Measurements from ENCODE around the gene HK3. TPM values are rescaled to one million over a fixed set of nuclear protein-coding genes. Genes with fewer than 3 reads are reported as not detected.

Gene HK3
- polyA plus RNA-seq, 2 of the 4 experiments (the other 2 are of a cell fraction), result 0.04 to 0.12 TPM

DNA sequence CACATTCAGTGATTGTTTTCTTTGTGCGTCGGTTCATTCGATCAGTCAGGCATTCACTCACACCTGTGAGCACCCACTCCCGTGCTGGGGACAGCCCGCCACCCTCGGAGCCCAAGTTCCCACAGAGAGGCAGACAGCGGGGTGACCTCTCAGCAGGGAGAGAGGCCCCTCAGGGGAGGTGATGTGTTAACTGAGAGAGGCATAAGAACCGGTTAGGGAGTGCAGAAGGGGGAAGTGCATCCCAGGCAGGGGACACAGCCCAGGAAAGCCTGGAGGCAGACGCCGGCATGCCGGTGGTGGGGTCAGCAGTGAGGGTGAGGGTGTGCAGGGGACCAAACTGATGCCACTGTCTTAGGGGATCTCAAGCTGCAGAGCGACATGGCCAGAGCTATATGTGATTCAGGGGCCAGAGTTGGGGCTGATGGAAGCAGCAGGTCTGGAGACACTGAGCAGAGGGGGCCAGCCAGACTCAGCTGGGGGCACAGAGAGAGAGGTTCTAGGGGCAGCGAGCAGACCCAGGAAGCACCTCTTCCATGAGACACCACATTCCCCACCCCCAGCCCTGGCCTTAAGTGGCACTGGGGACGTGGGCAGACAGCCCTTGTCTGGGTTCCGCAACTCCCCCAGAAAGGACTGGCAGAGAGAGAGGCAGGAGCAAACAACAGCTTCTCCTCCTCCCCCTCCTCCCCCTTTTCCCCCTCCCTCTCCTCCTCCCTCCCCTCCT lies 35.9 kb downstream of the HK3 start:
- Histone ChIP-seq H3K4me1 (no peaks in the 10 kb centered on the region), H3K27ac (no peak overlapping the region), H3K9me3 (no peaks in the 10 kb centered on the region), H3K4me3 (no peak overlapping the region), H3K4me2 (no peak overlapping the region)
- no peak for FAIRE-seq
- TF ChIP-seq RARB (CRISPR knock-in tag; IDR thresholded peaks at IDR 0.05) (no peak), RFX5 (IDR thresholded peaks at IDR 0.05) (no peak), ZNF302 (CRISPR knock-in tag; IDR thresholded peaks at IDR 0.05) (no peak), RCOR1 (IDR thresholded peaks at IDR 0.05; ENCODE audit: low read depth, low read length) (no peak), CBX8 (IDR thresholded peaks at IDR 0.05) (no peak), HOXA7 (CRISPR knock-in tag; IDR thresholded peaks at IDR 0.05) (no peak), JUNB (IDR thresholded peaks at IDR 0.05) (no peak), BHLHE40 (IDR thresholded peaks at IDR 0.05; ENCODE audit: low read depth, low read length) (no peak), CEBPB (IDR thresholded peaks at IDR 0.05) (no peak), RAD21 (conservative IDR thresholded peaks at IDR 0.05 in 1 of 2, IDR thresholded peaks at IDR 0.05 in 1 of 2) (no peak)
- TF ChIP-seq, protein P1, sequence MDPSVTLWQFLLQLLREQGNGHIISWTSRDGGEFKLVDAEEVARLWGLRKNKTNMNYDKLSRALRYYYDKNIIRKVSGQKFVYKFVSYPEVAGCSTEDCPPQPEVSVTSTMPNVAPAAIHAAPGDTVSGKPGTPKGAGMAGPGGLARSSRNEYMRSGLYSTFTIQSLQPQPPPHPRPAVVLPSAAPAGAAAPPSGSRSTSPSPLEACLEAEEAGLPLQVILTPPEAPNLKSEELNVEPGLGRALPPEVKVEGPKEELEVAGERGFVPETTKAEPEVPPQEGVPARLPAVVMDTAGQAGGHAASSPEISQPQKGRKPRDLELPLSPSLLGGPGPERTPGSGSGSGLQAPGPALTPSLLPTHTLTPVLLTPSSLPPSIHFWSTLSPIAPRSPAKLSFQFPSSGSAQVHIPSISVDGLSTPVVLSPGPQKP (IDR thresholded peaks at IDR 0.05; ENCODE audit: low read depth, low read length), result no peak
- TF ChIP-seq, protein P2, sequence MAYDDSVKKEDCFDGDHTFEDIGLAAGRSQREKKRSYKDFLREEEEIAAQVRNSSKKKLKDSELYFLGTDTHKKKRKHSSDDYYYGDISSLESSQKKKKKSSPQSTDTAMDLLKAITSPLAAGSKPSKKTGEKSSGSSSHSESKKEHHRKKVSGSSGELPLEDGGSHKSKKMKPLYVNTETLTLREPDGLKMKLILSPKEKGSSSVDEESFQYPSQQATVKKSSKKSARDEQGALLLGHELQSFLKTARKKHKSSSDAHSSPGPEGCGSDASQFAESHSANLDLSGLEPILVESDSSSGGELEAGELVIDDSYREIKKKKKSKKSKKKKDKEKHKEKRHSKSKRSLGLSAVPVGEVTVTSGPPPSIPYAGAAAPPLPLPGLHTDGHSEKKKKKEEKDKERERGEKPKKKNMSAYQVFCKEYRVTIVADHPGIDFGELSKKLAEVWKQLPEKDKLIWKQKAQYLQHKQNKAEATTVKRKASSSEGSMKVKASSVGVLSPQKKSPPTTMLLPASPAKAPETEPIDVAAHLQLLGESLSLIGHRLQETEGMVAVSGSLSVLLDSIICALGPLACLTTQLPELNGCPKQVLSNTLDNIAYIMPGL (CRISPR knock-in tag; IDR thresholded peaks at IDR 0.05; ENCODE audit: borderline replicate concordance), result no peak
- TF ChIP-seq, protein P3, sequence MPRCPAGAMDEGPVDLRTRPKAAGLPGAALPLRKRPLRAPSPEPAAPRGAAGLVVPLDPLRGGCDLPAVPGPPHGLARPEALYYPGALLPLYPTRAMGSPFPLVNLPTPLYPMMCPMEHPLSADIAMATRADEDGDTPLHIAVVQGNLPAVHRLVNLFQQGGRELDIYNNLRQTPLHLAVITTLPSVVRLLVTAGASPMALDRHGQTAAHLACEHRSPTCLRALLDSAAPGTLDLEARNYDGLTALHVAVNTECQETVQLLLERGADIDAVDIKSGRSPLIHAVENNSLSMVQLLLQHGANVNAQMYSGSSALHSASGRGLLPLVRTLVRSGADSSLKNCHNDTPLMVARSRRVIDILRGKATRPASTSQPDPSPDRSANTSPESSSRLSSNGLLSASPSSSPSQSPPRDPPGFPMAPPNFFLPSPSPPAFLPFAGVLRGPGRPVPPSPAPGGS (IDR thresholded peaks at IDR 0.05), result no peak
- POLR2A ChIA-PET, result no interaction called here
- DNase-seq (ENCODE audit: low read depth in 1 of 2, low spot score in 1 of 2), result no peak
- peak in 1 of 2 experiments; percentile 24; a peak in 3 of 6 replicates for ATAC-seq
- CTCF ChIA-PET, result interaction anchor here (0.5 to 1.7 kb wide), 2 partner anchors 202 to 944 kb away, joined by 3 to 9 read pairs; no protein-coding TSS in a partner anchor
- 50% methylated on average over 15 of the region's 15 CpGs for WGBS (ENCODE audit: missing lambda C conversion rate)

DNA sequence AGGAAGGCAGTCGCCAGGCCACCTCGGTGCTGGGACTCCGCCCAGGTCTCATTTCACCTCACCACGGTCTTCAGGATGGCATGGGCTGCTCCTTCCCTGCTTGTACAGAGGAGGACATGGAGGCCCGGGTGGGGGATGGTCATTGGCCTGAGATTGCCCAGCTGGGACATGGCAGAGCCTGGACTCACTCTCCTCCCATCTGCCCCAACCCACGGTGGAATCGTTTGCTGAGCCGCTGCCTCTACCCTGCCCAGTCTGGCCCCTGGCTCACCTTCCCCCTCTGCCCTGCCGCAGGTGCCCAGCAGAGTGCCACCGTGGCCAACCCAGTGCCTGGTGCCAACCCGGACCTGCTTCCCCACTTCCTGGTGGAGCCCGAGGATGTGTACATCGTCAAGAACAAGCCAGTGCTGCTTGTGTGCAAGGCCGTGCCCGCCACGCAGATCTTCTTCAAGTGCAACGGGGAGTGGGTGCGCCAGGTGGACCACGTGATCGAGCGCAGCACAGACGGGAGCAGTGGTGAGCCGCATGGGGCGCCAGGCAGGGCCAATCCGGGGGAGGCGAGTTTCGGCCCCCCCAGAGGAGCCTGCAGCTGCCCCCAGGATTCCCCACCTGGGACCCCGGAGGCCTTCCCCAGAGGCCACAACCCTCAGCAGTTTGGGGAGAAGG lies 36.7 kb downstream of the HK3 start:
- no peaks in the 10 kb centered on the region for H3K9me3 ChIP-seq
- H3K4me1 ChIP-seq, result no peaks in the 10 kb centered on the region
- CTCF ChIA-PET, result interaction anchor here (0.5 kb wide), 1 partner anchor 943 kb away, joined by 3 read pairs; no protein-coding TSS in a partner anchor
- FAIRE-seq (no peak), ATAC-seq (peak in 1 of 2 experiments; percentile 8; a peak in 1 of 6 replicates), DNase-seq (ENCODE audit: low read depth in 1 of 2, low spot score in 1 of 2) (no peak)
- H3K4me3 ChIP-seq, result no peak overlapping the region
- no peak overlapping the region for H3K4me2 ChIP-seq
- H3K27ac ChIP-seq, result no peak overlapping the region
- WGBS (ENCODE audit: missing lambda C conversion rate), result 46% methylated on average over 16 of the region's 28 CpGs
- POLR2A ChIA-PET, result no interaction called here
- TF ChIP-seq NFE2L2 (conservative IDR thresholded peaks at IDR 0.05; ENCODE audit: low read length) (no peak), RAD21 (conservative IDR thresholded peaks at IDR 0.05 in 1 of 2, IDR thresholded peaks at IDR 0.05 in 1 of 2) (no peak), TFCP2L1 (CRISPR knock-in tag; IDR thresholded peaks at IDR 0.05) (no peak), RARB (CRISPR knock-in tag; IDR thresholded peaks at IDR 0.05) (no peak), KDM1A (IDR thresholded peaks at IDR 0.05; ENCODE audit: low read depth) (no peak), HOXB5 (CRISPR knock-in tag; IDR thresholded peaks at IDR 0.05) (no peak), GATA3 (IDR thresholded peaks at IDR 0.05; ENCODE audit: borderline replicate concordance) (no peak), FOSB (CRISPR knock-in tag; IDR thresholded peaks at IDR 0.05) (no peak), PHF8 (IDR thresholded peaks at IDR 0.05; ENCODE audit: borderline replicate concordance, low read depth) (no peak), ZSCAN20 (CRISPR knock-in tag; IDR thresholded peaks at IDR 0.05) (no peak), BHLHE40 (IDR thresholded peaks at IDR 0.05; ENCODE audit: low read depth, low read length) (no peak)
- TF ChIP-seq, protein P4, sequence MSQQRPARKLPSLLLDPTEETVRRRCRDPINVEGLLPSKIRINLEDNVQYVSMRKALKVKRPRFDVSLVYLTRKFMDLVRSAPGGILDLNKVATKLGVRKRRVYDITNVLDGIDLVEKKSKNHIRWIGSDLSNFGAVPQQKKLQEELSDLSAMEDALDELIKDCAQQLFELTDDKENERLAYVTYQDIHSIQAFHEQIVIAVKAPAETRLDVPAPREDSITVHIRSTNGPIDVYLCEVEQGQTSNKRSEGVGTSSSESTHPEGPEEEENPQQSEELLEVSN (IDR thresholded peaks at IDR 0.05; ENCODE audit: borderline replicate concordance, low read depth), result no peak
- TF ChIP-seq, protein P2 (CRISPR knock-in tag; IDR thresholded peaks at IDR 0.05; ENCODE audit: borderline replicate concordance), result no peak
- TF ChIP-seq, protein P1 (IDR thresholded peaks at IDR 0.05; ENCODE audit: low read depth, low read length), result no peak
